ENCODE data around the gene HIVEP3. TPM values are rescaled to one million over a fixed set of nuclear protein-coding genes. Genes with fewer than 3 reads are reported as not detected.
A peak's percentile ranks its signal among the peaks of the same experiment; 100 is the strongest.

HIVEP3 gene
- total RNA-seq, 4 donors from 2014 or later, result 4.6 to 8.3 (median 6.5) TPM

DNA sequence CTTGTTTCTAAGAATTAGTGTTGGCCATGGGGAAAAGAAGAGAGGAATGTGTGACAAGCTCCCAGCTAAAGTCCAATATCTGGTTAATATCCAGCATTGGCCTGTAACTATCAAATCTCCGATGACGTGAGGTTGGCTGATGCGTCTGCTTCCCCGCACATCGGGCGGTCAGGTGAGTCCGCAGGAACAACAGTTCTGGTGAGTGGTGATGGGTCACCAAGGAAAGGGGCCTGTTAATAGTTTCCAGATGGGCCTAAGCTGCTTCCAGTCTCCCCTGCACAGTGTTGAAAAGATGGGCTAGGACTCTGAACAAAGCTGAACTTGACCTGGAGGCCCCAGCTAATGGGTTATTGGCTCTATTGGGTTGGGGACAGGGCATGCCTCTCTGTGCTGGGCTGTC, 241.1 kb downstream of the HIVEP3 start:
- no peaks in the 10 kb centered on the region for H3K36me3 ChIP-seq
- TF ChIP-seq, protein P1, sequence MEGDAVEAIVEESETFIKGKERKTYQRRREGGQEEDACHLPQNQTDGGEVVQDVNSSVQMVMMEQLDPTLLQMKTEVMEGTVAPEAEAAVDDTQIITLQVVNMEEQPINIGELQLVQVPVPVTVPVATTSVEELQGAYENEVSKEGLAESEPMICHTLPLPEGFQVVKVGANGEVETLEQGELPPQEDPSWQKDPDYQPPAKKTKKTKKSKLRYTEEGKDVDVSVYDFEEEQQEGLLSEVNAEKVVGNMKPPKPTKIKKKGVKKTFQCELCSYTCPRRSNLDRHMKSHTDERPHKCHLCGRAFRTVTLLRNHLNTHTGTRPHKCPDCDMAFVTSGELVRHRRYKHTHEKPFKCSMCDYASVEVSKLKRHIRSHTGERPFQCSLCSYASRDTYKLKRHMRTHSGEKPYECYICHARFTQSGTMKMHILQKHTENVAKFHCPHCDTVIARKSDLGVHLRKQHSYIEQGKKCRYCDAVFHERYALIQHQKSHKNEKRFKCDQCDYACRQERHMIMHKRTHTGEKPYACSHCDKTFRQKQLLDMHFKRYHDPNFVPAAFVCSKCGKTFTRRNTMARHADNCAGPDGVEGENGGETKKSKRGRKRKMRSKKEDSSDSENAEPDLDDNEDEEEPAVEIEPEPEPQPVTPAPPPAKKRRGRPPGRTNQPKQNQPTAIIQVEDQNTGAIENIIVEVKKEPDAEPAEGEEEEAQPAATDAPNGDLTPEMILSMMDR (IDR thresholded peaks at IDR 0.05), result no peak
- TF ChIP-seq POLR2A (IDR thresholded peaks at IDR 0.05), result no peak
- H3K27ac ChIP-seq, result no peak overlapping the region
- H3K4me1 ChIP-seq, result peaks cover 0 to 12% (median 7%) of the 10 kb centered on the region in 4 donors
- no peaks in the 10 kb centered on the region for H3K27me3 ChIP-seq
- no peaks in the 10 kb centered on the region for H3K9me3 ChIP-seq
- DNase-seq, result no peak
- H3K4me3 ChIP-seq, result no peak overlapping the region

DNA sequence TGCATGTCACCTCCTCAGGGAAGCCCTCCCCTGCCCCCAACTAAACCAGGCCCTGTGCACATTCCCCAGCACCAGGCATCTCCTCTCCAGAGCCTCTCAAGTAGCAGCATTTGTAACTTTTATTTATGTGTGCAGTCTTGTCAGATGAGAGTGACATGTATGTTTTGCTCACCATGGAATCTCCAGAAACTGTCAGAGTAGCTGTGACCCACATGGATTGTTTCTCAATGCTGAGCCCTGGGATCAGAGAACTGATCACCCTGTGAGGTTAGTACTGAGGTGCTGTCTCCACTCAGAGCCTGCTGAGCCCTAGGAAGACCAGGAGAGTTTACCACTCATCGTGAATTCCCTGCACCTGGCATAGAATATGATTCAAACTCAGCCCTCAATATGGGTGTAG, 243.3 kb downstream of the HIVEP3 start:
- no peak overlapping the region for H3K4me3 ChIP-seq
- no peak overlapping the region for H3K27ac ChIP-seq
- H3K4me1 ChIP-seq, result peaks cover 0 to 13% (median 7%) of the 10 kb centered on the region in 4 donors
- H3K36me3 ChIP-seq, result no peaks in the 10 kb centered on the region
- H3K9me3 ChIP-seq, result no peaks in the 10 kb centered on the region
- no peaks in the 10 kb centered on the region for H3K27me3 ChIP-seq
- DNase-seq, result no peak
- TF ChIP-seq, protein P1 (IDR thresholded peaks at IDR 0.05), result no peak
- TF ChIP-seq POLR2A (IDR thresholded peaks at IDR 0.05), result no peak

DNA sequence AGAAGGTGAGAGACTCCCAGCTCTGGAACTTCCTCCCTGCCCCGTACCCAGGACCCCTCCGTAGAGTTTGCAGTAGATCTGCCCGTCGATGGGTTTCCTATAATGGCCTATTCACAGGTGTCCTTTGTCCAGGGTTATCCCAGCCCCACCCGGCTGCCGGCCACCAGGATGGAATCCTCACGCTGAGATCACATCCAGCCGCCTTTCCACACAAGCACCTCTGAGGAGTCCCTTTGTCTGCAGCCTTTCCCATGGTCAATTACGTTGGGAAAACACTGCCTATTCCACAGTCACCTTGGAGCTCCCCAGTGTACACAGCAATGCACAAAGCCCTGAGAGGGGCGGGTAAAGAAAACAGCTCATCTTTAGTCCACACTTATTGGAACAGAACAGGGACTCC, 244.2 kb downstream of the HIVEP3 start:
- no peaks in the 10 kb centered on the region for H3K36me3 ChIP-seq
- H3K4me3 ChIP-seq, result no peak overlapping the region
- H3K27ac ChIP-seq, result no peak overlapping the region
- H3K27me3 ChIP-seq, result no peaks in the 10 kb centered on the region
- TF ChIP-seq POLR2A (IDR thresholded peaks at IDR 0.05), result no peak
- TF ChIP-seq, protein P1 (IDR thresholded peaks at IDR 0.05), result no peak
- peaks cover 0 to 13% (median 7%) of the 10 kb centered on the region in 4 donors for H3K4me1 ChIP-seq
- no peaks in the 10 kb centered on the region for H3K9me3 ChIP-seq
- no peak for DNase-seq

DNA sequence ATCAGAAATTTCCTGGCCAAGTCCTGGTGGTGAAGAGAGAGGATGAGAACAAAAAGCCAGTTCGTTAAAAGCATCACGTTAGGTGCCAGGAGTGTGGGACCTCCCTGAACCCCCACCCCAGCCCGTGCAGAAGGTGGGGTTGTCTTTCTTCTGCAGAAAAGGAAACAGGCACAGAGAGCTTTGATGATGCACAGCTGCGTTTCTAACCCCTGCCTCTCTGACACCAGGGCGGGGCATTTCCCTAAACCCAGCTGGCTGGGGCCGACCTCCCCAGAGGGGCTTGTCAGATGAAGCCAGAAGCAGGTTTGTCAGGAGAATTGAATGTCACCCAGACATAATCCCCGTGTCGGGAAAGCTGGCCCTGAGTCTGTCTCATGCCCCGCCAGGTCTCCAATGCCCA, 244.9 kb downstream of the HIVEP3 start:
- peak in 2 of 3 donors; percentile 47 to 53 for DNase-seq
- H3K9me3 ChIP-seq, result no peaks in the 10 kb centered on the region
- H3K27ac ChIP-seq, result peak overlapping the region in 1 of 4 donors; percentile 33
- H3K27me3 ChIP-seq, result no peaks in the 10 kb centered on the region
- no peak overlapping the region for H3K4me3 ChIP-seq
- no peaks in the 10 kb centered on the region for H3K36me3 ChIP-seq
- TF ChIP-seq POLR2A (IDR thresholded peaks at IDR 0.05), result no peak
- TF ChIP-seq, protein P1 (IDR thresholded peaks at IDR 0.05), result no peak
- peaks cover 0 to 13% (median 6%) of the 10 kb centered on the region in 4 donors for H3K4me1 ChIP-seq

DNA sequence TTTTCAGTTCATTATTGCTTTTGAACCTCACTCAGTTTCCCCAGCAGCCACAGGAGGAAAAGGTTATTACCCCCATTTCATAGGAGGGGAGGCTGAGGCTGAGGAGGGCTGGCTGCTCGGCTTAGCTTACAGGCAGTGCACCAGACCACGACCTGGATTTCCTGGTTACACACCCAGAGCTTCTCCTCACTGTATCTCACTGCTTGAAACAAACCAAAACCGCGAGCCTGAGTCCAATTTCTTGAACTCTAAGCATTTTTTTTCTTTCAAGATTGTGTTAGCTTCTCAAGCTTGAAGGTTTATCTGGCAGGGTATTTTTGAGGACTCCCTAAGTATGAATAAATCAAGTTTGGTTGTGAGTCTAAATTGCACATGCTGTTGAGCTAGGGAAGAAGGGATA, 245.3 kb downstream of the HIVEP3 start:
- H3K27ac ChIP-seq, result peak overlapping the region in 3 of 4 donors; percentile 0 to 33 (median 9)
- no peaks in the 10 kb centered on the region for H3K36me3 ChIP-seq
- TF ChIP-seq, protein P1 (IDR thresholded peaks at IDR 0.05), result no peak
- TF ChIP-seq POLR2A (IDR thresholded peaks at IDR 0.05), result no peak
- no peaks in the 10 kb centered on the region for H3K9me3 ChIP-seq
- no peaks in the 10 kb centered on the region for H3K27me3 ChIP-seq
- DNase-seq, result peak in 2 of 3 donors; percentile 70 to 74
- peaks cover 0 to 13% (median 6%) of the 10 kb centered on the region in 4 donors for H3K4me1 ChIP-seq
- no peak overlapping the region for H3K4me3 ChIP-seq
